HG02678 (cell line): ENCODE measurements around the gene CEP135.
"Not testable (repeated sequence)": the region's sequence is repeated elsewhere in the genome, so short reads cannot be mapped to it uniquely, and the experiment has no call there.

ENCODE experiments used
- ATAC-seq: cut with Tn5 transposase; IDR thresholded peaks from one replicate; pipeline ENCODE4 v1.9.1; 2021; ENCODE audit warnings: mild to moderate bottlenecking, moderate library complexity; ENCODE audit not compliant: unreplicated experiment

CEP135 gene

DNA sequence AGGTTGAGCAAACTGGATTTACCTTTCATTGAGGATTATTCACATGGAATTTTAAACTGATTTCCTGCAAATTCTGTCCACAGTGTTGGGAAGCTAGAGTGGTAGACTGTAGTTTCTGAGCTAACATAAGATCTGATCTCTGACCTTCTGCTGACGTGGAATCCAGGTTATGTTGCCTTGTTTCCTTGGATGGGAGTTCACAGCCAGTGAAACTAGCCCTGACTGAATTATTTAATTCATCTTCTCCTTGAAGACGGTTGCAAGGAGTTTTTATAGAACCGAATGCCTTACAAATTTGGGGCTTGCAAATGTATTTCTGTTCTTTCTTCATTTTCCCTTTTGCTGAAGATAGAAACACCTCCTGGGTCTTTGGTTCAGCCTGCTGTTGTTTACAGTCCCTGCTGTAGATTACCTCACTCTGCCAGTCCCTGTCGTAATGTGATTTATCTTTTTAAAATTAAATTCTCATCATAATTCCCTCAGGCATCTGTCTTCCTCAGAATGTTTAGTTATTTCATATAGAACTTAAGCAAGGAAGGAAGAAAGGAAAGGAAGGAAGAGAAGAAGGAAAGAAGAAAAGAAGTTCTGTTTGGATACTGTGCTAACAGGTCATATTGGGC lies 113.9 kb downstream of the CEP135 start:
- ATAC-seq = no peak

DNA sequence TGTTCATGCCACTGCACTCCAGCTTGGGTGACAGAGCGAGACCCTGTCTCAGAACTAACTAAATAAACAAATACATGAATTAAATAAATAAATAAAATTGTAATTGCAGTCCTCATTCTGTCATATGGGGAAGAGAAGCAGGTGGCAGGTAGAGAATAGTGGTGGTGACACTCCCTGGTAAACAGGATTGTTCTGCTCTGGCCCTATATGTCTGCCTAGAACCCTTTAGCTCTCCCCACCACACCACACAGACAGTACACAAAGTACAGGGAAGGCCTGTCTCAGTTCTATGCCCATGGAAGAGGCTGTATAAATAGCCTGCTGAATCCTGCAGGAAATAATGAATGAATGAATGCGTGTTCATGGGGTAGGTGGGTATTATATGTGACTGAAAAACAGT lies 117.7 kb downstream of the CEP135 start:
- ATAC-seq = no peak

DNA sequence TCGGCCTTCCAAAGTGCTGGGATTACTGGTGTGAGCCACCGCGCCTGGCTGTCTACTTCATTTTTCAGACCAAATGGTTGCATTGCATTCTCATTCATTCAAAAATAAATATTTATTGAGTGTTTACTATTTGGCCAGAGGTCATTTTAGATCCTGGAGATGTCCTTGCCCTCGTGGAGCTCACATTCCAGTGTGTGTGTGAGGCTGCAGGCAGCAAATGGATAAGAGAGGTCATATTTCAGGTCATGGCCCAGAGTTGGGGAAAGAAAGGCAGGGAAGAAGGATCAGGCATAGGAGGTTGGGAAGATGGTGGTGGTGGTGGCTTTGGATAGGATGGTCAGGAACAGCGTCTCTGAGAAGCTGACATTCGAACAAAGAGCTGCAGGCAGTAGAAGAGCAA lies 119.1 kb downstream of the CEP135 start:
- ATAC-seq = no peak

DNA sequence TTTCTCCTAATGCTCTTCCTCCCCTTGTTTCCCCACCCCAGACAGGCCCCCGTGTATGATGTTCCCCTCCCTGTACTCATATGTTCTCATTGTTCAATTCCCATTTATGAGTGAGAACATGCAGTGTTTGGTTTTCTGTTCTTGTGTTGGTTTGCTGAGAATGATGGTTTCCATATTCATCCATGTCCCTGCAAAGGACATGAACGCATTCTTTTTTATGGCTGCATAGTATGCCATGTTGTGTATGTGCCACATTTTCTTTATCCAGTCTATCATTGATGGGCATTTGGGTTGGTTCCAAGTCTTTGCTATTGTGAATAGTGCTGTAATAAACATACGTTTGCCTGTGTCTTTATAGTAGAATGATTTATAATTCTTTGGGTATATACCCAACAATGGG lies 124.0 kb downstream of the CEP135 start:
- ATAC-seq = not testable (repeated sequence)

DNA sequence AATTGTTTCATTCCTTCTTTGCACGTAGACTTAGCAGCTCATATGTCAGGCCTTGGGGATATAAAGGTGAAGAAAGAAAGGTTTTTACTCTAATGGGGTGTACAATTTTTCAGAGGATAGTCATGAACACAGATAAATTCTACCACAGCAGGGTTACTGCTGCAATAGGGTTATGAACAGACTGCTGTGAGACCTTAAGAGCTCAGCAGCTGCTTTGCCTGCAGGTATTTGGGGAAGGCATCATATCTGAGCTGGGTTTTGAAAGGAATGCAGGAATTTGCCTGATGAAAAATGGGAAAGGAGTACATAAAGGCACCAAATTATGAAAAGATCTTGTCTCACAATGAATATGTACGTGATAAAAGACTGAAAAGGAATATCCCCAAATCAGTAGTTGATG lies 128.9 kb downstream of the CEP135 start:
- ATAC-seq = no peak

DNA sequence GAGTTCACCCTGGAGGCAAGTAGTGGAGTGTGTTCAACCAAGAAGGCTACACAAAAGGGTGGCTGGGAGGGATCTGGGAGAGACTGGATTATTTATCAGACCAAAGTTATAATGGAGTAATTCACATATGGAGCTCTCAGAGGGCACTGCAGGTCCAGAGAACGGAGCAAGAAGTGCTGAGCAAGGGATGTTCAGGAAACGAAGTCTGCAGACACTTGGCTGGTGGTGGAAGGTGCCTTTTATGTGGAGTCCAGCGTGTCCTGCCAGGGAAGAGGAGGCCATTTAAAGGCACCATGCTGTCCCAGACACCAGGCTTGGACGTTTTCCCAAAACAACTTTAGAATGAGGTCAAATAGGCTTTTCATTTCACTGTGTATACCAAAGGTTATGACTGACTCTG lies 130.1 kb downstream of the CEP135 start:
- no peak for ATAC-seq

DNA sequence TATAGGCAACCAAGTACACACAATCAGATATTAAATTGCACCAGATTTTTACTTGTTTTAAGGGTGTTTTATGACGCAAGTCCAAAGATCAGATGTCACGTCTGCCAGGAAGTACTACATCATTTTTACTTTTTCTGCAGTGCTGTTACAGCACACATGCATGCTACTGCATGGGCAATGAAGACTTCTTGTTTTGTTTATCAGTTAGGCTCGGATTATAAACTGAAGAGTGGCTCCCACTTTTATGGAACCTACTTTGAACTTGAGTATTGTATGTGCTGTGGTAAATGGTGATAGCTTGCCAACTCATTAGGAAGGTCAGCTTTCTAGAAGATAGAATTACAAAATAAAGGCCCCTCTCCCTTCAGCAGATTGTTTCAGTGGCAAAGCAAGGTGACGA lies 131.6 kb downstream of the CEP135 start:
- ATAC-seq = no peak

DNA sequence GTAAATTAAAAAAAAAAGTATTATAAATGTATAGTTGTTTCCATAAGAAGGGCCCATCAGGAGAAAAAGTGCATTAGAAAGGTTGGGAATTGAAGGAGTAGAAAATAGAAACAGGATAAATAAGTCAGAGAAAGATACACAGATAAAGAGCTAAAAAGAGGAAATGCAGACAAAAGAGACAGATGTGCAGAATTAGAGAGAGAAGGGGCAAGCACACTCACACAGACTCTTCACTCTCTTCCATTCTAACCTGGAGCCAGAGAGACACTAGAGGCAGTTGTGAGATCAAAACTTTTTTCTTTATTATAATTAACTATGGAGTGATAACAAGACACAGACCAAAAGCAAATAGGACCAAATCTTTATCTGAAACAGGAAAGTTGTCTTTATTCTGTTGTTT lies 134.1 kb downstream of the CEP135 start:
- ATAC-seq = no peak
